ENCODE results near the gene HIC1. TPM values are rescaled to one million over a fixed set of nuclear protein-coding genes. Genes with fewer than 3 reads are reported as not detected.

The HIC1 gene
- total RNA-seq, 1 experiment from 2014 or later: 0.59 TPM

- CTCF ChIA-PET: no interaction called here
- Mint-ChIP-seq H3K9me3 (ENCODE audit: unreplicated experiment) (no peaks in the 10 kb centered on the region), H3K36me3 (ENCODE audit: insufficient read depth, unreplicated experiment) (peaks cover 4% of the 10 kb centered on the region), H3K4me1 (ENCODE audit: low read depth, unreplicated experiment) (peaks cover 45% of the 10 kb centered on the region), H3K27ac (ENCODE audit: unreplicated experiment) (no peak overlapping the region), H3K27me3 (ENCODE audit: insufficient read depth, unreplicated experiment) (no peaks in the 10 kb centered on the region), H3K4me3 (ENCODE audit: unreplicated experiment) (no peak overlapping the region)
- no peak for DNase-seq
- Histone ChIP-seq H3K36me3 (ENCODE audit: control insufficient read depth, insufficient read depth, low read length) (0 out of 2 replicates have a peak, but pooled peaks cover 3% of the 10 kb centered on the region), H3K4me1 (peaks cover 37% of the 10 kb centered on the region), H3K4me3 (ENCODE audit: low read depth, low read length) (no peak overlapping the region), H3K9me3 (no peaks in the 10 kb centered on the region), H3K27me3 (replicated peaks; ENCODE audit: control insufficient read depth, insufficient read depth, low read length) (no peaks in the 10 kb centered on the region)
- POLR2A ChIA-PET: no interaction called here
- intact Hi-C loops (cut with micrococcal nuclease; ENCODE audit: unreplicated experiment): no loop called here
- TF ChIP-seq CTCF (IDR thresholded peaks at IDR 0.05; ENCODE audit: insufficient read depth in 1 of 2, low read depth in 1 of 2, low read length in 1 of 2, severe bottlenecking in 1 of 2, unreplicated experiment in 1 of 2): no peak
- no TSS peak for BruUV-seq (replicated peaks)
These were observed 30.7 kb downstream of the HIC1 start for GRCh38 chr17:2085648-2085949.

GRCh38 chr17:2086306-2086705 lies 31.4 kb downstream of the HIC1 start:
- BruUV-seq (replicated peaks): no TSS peak
- H3K36me3 ChIP-seq (ENCODE audit: control insufficient read depth, insufficient read depth, low read length): 0 out of 2 replicates have a peak, but pooled peaks cover 3% of the 10 kb centered on the region
- no peaks in the 10 kb centered on the region for H3K9me3 ChIP-seq
- no peaks in the 10 kb centered on the region for H3K27me3 Mint-ChIP-seq (ENCODE audit: insufficient read depth, unreplicated experiment)
- peaks cover 45% of the 10 kb centered on the region for H3K4me1 Mint-ChIP-seq (ENCODE audit: low read depth, unreplicated experiment)
- DNase-seq: no peak
- no peak overlapping the region for H3K27ac Mint-ChIP-seq (ENCODE audit: unreplicated experiment)
- H3K4me1 ChIP-seq: peaks cover 32% of the 10 kb centered on the region
- H3K36me3 Mint-ChIP-seq (ENCODE audit: insufficient read depth, unreplicated experiment): peaks cover 4% of the 10 kb centered on the region
- CTCF ChIA-PET: no interaction called here
- H3K27me3 ChIP-seq (replicated peaks; ENCODE audit: control insufficient read depth, insufficient read depth, low read length): no peaks in the 10 kb centered on the region
- intact Hi-C loops (cut with micrococcal nuclease; ENCODE audit: unreplicated experiment): no loop called here
- H3K4me3 ChIP-seq (ENCODE audit: low read depth, low read length): no peak overlapping the region
- no peak overlapping the region for H3K4me3 Mint-ChIP-seq (ENCODE audit: unreplicated experiment)
- H3K9me3 Mint-ChIP-seq (ENCODE audit: unreplicated experiment): no peaks in the 10 kb centered on the region
- POLR2A ChIA-PET: no interaction called here
- no peak for TF ChIP-seq CTCF (IDR thresholded peaks at IDR 0.05; ENCODE audit: insufficient read depth in 1 of 2, low read depth in 1 of 2, low read length in 1 of 2, severe bottlenecking in 1 of 2, unreplicated experiment in 1 of 2)

- no peaks in the 10 kb centered on the region for H3K27me3 Mint-ChIP-seq (ENCODE audit: insufficient read depth, unreplicated experiment)
- peaks cover 42% of the 10 kb centered on the region for H3K4me1 Mint-ChIP-seq (ENCODE audit: low read depth, unreplicated experiment)
- H3K36me3 Mint-ChIP-seq (ENCODE audit: insufficient read depth, unreplicated experiment): peaks cover 10% of the 10 kb centered on the region
- no peak overlapping the region for H3K4me3 Mint-ChIP-seq (ENCODE audit: unreplicated experiment)
- CTCF ChIA-PET: no interaction called here
- Histone ChIP-seq H3K36me3 (ENCODE audit: control insufficient read depth, insufficient read depth, low read length) (0 out of 2 replicates have a peak, but pooled peaks cover 5% of the 10 kb centered on the region), H3K27me3 (replicated peaks; ENCODE audit: control insufficient read depth, insufficient read depth, low read length) (no peaks in the 10 kb centered on the region), H3K4me3 (ENCODE audit: low read depth, low read length) (no peak overlapping the region), H3K4me1 (peaks cover 22% of the 10 kb centered on the region), H3K9me3 (no peaks in the 10 kb centered on the region)
- no TSS peak for BruUV-seq (replicated peaks)
- POLR2A ChIA-PET: no interaction called here
- H3K27ac Mint-ChIP-seq (ENCODE audit: unreplicated experiment): no peak overlapping the region
- TF ChIP-seq CTCF (IDR thresholded peaks at IDR 0.05; ENCODE audit: insufficient read depth in 1 of 2, low read depth in 1 of 2, low read length in 1 of 2, severe bottlenecking in 1 of 2, unreplicated experiment in 1 of 2): no peak
- no peaks in the 10 kb centered on the region for H3K9me3 Mint-ChIP-seq (ENCODE audit: unreplicated experiment)
- DNase-seq: no peak
- intact Hi-C loops (cut with micrococcal nuclease; ENCODE audit: unreplicated experiment): no loop called here
These were observed 32.8 kb downstream of the HIC1 start for GRCh38 chr17:2087597-2088211.

Data from Caco-2 (cell line).